OCI-M1 (cell line): ENCODE results near the gene R3HDM2.
"Not testable (repeated sequence)": the region's sequence is repeated elsewhere in the genome, so short reads cannot be mapped to it uniquely, and the experiment has no call there.

Experiments used
- DNase-seq: peaks from one replicate; lab custom pipeline; 2025; lab: John Stamatoyannopoulos, UW

The R3HDM2 gene

GRCh38 chr12:57452937-57453509 lies 22.2 kb upstream of the R3HDM2 start:
- DNase-seq, result peak; percentile 92

- peak; percentile 84 for DNase-seq
These were observed 21.5 kb upstream of the R3HDM2 start for GRCh38 chr12:57452181-57452936.

GRCh38 chr12:57451233-57451778 lies 20.5 kb upstream of the R3HDM2 start:
- DNase-seq, result no peak

- no peak for DNase-seq
These were observed 19.2 kb upstream of the R3HDM2 start for GRCh38 chr12:57450057-57450456.

GRCh38 chr12:57449375-57449774 lies 18.5 kb upstream of the R3HDM2 start:
- no peak for DNase-seq

GRCh38 chr12:57448669-57449068 lies 17.8 kb upstream of the R3HDM2 start:
- no peak for DNase-seq

- DNase-seq, result no peak
These were observed 15.6 kb upstream of the R3HDM2 start for GRCh38 chr12:57446292-57446960.

- no peak for DNase-seq
These were observed 13.9 kb upstream of the R3HDM2 start for GRCh38 chr12:57444744-57445143.

- DNase-seq, result peak; percentile 22
These were observed 13.5 kb upstream of the R3HDM2 start for GRCh38 chr12:57444337-57444736.

- peak; percentile 75 for DNase-seq
These were observed 11.1 kb upstream of the R3HDM2 start for GRCh38 chr12:57441846-57442427.

GRCh38 chr12:57441393-57441792 lies 10.6 kb upstream of the R3HDM2 start:
- DNase-seq, result not testable (repeated sequence)

- no peak for DNase-seq
These were observed 9.0 kb upstream of the R3HDM2 start for GRCh38 chr12:57439762-57440266.

GRCh38 chr12:57438400-57438799 lies 7.6 kb upstream of the R3HDM2 start:
- DNase-seq, result no peak

GRCh38 chr12:57435293-57435692 lies 4.5 kb upstream of the R3HDM2 start:
- no peak for DNase-seq

GRCh38 chr12:57434517-57435223 lies 3.8 kb upstream of the R3HDM2 start, which contains the start of gene INHBC:
Gene INHBC (plus strand): TSS chr12:57434784. CDS start chr12:57434887, 103 bp downstream.
- DNase-seq, result no peak

- no peak for DNase-seq
These were observed 2.5 kb upstream of the R3HDM2 start for GRCh38 chr12:57433370-57433769.

- no peak for DNase-seq
These were observed 878 bp upstream of the R3HDM2 start for GRCh38 chr12:57431654-57432188.

GRCh38 chr12:57430112-57430930 lies 522 bp downstream of the R3HDM2 start:
- peak; percentile 81 for DNase-seq

- peak; percentile 72 for DNase-seq
These were observed 1.3 kb downstream of the R3HDM2 start for GRCh38 chr12:57429473-57430111.

GRCh38 chr12:57428965-57429364 lies 1.9 kb downstream of the R3HDM2 start:
- DNase-seq, result no peak
